Measurements from ENCODE around the gene ITPKB.

DNA sequence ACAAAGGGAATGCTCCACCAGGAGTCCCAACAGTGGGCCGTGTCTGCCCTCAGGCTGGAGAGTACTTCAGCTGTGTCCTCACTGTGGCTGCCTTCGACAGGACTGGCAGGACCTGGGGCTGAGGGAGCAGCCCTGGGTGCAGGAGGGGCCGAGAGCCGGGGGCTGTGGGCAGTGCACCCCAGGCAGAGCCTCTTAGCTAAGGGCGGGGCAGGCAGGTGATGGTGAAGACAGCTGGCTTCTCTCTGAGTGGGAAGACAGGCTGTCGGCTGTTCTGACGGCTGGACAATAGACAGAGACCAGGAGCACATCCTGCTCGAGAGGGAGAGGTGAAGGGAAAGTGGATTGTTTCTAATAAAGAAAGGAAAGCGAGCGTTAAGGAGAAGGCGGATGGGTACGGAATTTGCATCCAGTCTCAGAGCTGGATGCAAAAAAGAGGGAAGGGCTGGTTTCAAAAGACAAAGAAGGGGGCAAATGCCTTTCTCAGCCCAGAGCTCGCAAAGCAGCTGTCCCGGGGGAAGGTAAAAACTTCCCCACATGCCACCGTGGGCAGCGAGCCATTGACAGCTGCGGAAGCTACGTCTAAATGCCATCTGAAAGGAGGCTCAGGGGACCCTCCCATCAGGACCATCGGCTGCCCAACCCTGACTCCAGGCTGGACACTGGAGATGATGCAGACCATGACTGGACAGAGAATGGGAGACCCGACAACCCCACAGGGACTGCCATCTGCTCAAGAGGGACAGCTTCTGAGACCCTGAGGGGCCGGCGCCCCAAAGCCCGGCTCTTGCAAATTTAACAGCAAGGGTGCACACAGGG lies 98.6 kb downstream of the ITPKB start:
- TF ChIP-seq, protein P1, sequence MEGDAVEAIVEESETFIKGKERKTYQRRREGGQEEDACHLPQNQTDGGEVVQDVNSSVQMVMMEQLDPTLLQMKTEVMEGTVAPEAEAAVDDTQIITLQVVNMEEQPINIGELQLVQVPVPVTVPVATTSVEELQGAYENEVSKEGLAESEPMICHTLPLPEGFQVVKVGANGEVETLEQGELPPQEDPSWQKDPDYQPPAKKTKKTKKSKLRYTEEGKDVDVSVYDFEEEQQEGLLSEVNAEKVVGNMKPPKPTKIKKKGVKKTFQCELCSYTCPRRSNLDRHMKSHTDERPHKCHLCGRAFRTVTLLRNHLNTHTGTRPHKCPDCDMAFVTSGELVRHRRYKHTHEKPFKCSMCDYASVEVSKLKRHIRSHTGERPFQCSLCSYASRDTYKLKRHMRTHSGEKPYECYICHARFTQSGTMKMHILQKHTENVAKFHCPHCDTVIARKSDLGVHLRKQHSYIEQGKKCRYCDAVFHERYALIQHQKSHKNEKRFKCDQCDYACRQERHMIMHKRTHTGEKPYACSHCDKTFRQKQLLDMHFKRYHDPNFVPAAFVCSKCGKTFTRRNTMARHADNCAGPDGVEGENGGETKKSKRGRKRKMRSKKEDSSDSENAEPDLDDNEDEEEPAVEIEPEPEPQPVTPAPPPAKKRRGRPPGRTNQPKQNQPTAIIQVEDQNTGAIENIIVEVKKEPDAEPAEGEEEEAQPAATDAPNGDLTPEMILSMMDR (IDR thresholded peaks at IDR 0.05; ENCODE audit: low read length): no peak
- no peak for TF ChIP-seq EZH2phosphoT487 (IDR thresholded peaks at IDR 0.05; ENCODE audit: low read length)
- TF ChIP-seq EZH2 (optimal IDR thresholded peaks at IDR 0.05; ENCODE audit: low read depth, low read length): no peak

All from MM.1S (cell line).